ENCODE results near the gene CCL28. TPM values are rescaled to one million over a fixed set of nuclear protein-coding genes. Genes with fewer than 3 reads are reported as not detected.

CCL28 gene
- total and polyA plus RNA-seq, 2 of the 13 experiments (the other 11 are each of a cell fraction or from before 2014, with no cell fraction given): 0.03 TPM; not detected in 1

DNA sequence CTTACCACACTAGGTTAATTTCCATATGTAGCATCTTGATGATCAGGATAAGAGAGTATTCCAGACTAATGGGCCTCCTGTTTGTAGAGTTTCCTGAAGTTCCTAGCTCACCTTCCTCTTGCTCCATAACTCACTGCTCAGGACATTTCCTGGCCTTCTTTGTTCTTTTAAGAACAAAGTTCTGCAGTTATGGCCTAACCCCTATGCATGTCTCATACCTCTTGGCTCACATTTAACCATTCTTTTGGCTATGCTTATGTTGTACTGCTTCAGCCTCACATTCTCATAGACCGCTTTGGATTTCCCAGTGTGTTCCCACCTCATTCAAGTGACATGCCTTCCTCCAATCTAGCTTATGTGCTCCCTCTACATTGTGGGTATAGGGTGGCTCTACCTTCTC, 58.5 kb downstream of the CCL28 start (continued):
- TF ChIP-seq HMG20A (CRISPR knock-in tag; IDR thresholded peaks at IDR 0.05; ENCODE audit: borderline replicate concordance): no peak
- no peak for TF ChIP-seq ZNF44 (CRISPR knock-in tag; IDR thresholded peaks at IDR 0.05)

DNA sequence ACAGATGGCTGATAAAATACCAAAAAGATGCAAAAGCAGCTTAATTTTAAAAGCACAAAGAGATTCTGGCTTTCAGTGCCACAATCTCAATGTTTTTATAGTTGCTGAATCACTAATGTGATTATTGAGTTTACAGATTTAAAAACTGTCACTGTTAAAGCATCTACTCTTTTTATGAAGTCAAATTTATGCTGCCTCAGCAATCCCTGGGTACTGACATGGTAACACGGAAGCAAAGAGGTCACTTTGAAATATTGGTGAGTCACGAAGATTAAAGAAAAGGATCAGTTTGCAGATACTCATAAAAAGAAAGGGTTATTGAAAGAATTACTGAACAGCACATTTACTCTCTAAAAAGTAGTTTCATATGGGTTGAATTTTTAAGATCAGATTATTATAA, 59.3 kb downstream of the CCL28 start:
- Histone ChIP-seq H3K4me3 (replicated peaks in 1 of 3; ENCODE audit: insufficient read depth in 1 of 3, low read depth in 2 of 3, low read length in 3 of 3) (no peak overlapping the region), H4K20me1 (ENCODE audit: insufficient read depth, low read length) (no peaks in the 10 kb centered on the region), H2AFZ (ENCODE audit: low read length) (no peak overlapping the region), H3K4me1 (ENCODE audit: insufficient read depth, low read length) (peaks cover 28% of the 10 kb centered on the region), H3K9me3 (ENCODE audit: low read length) (no peaks in the 10 kb centered on the region), H3K27me3 (ENCODE audit: control insufficient read depth in 1 of 2, insufficient read depth in 2 of 2, low read length in 2 of 2) (0 out of 5 replicates have a peak, but pooled peaks cover 0 to 9% of the 10 kb centered on the region in 2 experiments), H3K79me2 (ENCODE audit: insufficient read depth, low read length) (no peaks in the 10 kb centered on the region), H3K36me3 (replicated peaks in 1 of 2; ENCODE audit: control insufficient read depth in 1 of 2, insufficient read depth in 2 of 2, low read length in 2 of 2) (no peaks in the 10 kb centered on the region), H3K9ac (ENCODE audit: insufficient read depth, low read depth, low read length) (no peak overlapping the region), H3K27ac (ENCODE audit: extremely low read length, insufficient read depth, low read length) (no peak overlapping the region), H3K4me2 (ENCODE audit: low read depth, low read length) (no peak overlapping the region)
- ATAC-seq (no peak), DNase-seq (ENCODE audit: low spot score) (no peak), FAIRE-seq (no peak)
- intact Hi-C loops (cut with micrococcal nuclease; ENCODE audit: unreplicated experiment) (no loop called here), in situ Hi-C loops (cut with HindIII; ENCODE audit: extremely low pct_ligation_motif_present, low pct_unique_long_range_greater_than_20kb) (no loop called here)
- WGBS (ENCODE audit: low lambda C conversion rate): 72% methylated on average over 2 of the region's 2 CpGs
- BruUV-seq (replicated peaks): no TSS peak
- POLR2A ChIA-PET: no interaction called here
- CTCF ChIA-PET (ENCODE audit: low intra/inter-chr PET ratio, low total read pairs): no interaction called here
- TF ChIP-seq ZNF564 (CRISPR knock-in tag; IDR thresholded peaks at IDR 0.05) (no peak), ATF1 (CRISPR knock-in tag; IDR thresholded peaks at IDR 0.05) (no peak), MAFF (IDR thresholded peaks at IDR 0.05; ENCODE audit: low read depth, low read length) (peak; percentile 94), TEAD2 (CRISPR knock-in tag; IDR thresholded peaks at IDR 0.05) (no peak), MAFK (conservative IDR thresholded peaks at IDR 0.05 in 1 of 2, IDR thresholded peaks at IDR 0.05 in 1 of 2; ENCODE audit: low read length in 2 of 2) (peak; percentile 93 to 96)

DNA sequence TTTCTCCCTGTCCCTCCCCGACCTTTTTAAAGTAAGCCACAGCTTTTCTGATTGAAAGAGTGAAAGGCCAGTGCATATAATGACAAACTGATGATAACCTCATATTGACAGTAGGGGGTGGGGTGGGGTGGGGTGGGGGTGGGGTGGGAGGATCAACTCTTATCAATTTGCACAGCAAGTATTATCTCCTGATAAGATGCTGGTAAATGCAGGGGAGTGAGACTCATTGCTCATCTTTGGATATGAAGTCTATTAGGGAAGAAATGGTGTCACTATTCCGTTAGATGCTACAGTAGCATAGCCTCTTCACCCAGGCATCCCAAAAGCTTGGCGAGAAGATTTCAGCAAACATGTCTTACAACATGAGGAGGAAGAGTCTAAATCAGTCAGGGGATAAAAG, 60.1 kb downstream of the CCL28 start:
- no peak for FAIRE-seq
- TF ChIP-seq NFYC (CRISPR knock-in tag; IDR thresholded peaks at IDR 0.05) (no peak), ZNF567 (CRISPR knock-in tag; IDR thresholded peaks at IDR 0.05; ENCODE audit: borderline replicate concordance) (no peak), NRL (CRISPR knock-in tag; IDR thresholded peaks at IDR 0.05; ENCODE audit: borderline replicate concordance) (no peak), CREM (IDR thresholded peaks at IDR 0.05) (no peak), CREM (CRISPR knock-in tag; IDR thresholded peaks at IDR 0.05) (no peak), ZNF572 (CRISPR knock-in tag; IDR thresholded peaks at IDR 0.05) (no peak), FOXA1 (IDR thresholded peaks at IDR 0.05) (no peak), FOXA1 (CRISPR knock-in tag; IDR thresholded peaks at IDR 0.05) (no peak), ZSCAN25 (CRISPR knock-in tag; IDR thresholded peaks at IDR 0.05) (no peak), SKI (IDR thresholded peaks at IDR 0.05; ENCODE audit: partially characterized antibody) (no peak), BORCS8-MEF2B (CRISPR knock-in tag; IDR thresholded peaks at IDR 0.05) (no peak)
- TF ChIP-seq, protein P1, sequence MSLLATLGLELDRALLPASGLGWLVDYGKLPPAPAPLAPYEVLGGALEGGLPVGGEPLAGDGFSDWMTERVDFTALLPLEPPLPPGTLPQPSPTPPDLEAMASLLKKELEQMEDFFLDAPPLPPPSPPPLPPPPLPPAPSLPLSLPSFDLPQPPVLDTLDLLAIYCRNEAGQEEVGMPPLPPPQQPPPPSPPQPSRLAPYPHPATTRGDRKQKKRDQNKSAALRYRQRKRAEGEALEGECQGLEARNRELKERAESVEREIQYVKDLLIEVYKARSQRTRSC (CRISPR knock-in tag; IDR thresholded peaks at IDR 0.05; ENCODE audit: low read depth): no peak
- TF ChIP-seq, protein P2, sequence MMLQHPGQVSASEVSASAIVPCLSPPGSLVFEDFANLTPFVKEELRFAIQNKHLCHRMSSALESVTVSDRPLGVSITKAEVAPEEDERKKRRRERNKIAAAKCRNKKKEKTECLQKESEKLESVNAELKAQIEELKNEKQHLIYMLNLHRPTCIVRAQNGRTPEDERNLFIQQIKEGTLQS (CRISPR knock-in tag; IDR thresholded peaks at IDR 0.05): no peak

More for the DNA sequence above, 60.1 kb downstream of the CCL28 start:
- in situ Hi-C loops (cut with HindIII; ENCODE audit: extremely low pct_ligation_motif_present, low pct_unique_long_range_greater_than_20kb): no loop called here
- H3K4me3 ChIP-seq (replicated peaks in 1 of 3; ENCODE audit: insufficient read depth in 1 of 3, low read depth in 2 of 3, low read length in 3 of 3): no peak overlapping the region
- H3K4me2 ChIP-seq (ENCODE audit: low read depth, low read length): no peak overlapping the region
- BruUV-seq (replicated peaks): no TSS peak
- peaks cover 30% of the 10 kb centered on the region for H3K4me1 ChIP-seq (ENCODE audit: insufficient read depth, low read length)
- no peak overlapping the region for H2AFZ ChIP-seq (ENCODE audit: low read length)
- no peaks in the 10 kb centered on the region for H3K9me3 ChIP-seq (ENCODE audit: low read length)
- DNase-seq (ENCODE audit: low spot score) (no peak), ATAC-seq (no peak)
- intact Hi-C loops (cut with micrococcal nuclease; ENCODE audit: unreplicated experiment): no loop called here
- 0 out of 5 replicates have a peak, but pooled peaks cover 0 to 9% of the 10 kb centered on the region in 2 experiments for H3K27me3 ChIP-seq (ENCODE audit: control insufficient read depth in 1 of 2, insufficient read depth in 2 of 2, low read length in 2 of 2)
- no peaks in the 10 kb centered on the region for H4K20me1 ChIP-seq (ENCODE audit: insufficient read depth, low read length)
- WGBS (ENCODE audit: low lambda C conversion rate): 3% methylated on average over 3 of the region's 3 CpGs
- no peaks in the 10 kb centered on the region for H3K79me2 ChIP-seq (ENCODE audit: insufficient read depth, low read length)
- H3K27ac ChIP-seq (ENCODE audit: extremely low read length, insufficient read depth, low read length): no peak overlapping the region
- CTCF ChIA-PET (ENCODE audit: low intra/inter-chr PET ratio, low total read pairs): no interaction called here
- POLR2A ChIA-PET: no interaction called here
- H3K36me3 ChIP-seq (replicated peaks in 1 of 2; ENCODE audit: control insufficient read depth in 1 of 2, insufficient read depth in 2 of 2, low read length in 2 of 2): no peaks in the 10 kb centered on the region
- no peak overlapping the region for H3K9ac ChIP-seq (ENCODE audit: insufficient read depth, low read depth, low read length)

Data from HepG2 (cell line).